NK-92 (cell line): ENCODE results near the gene LCA5.
"Not testable (repeated sequence)": the region's sequence is repeated elsewhere in the genome, so short reads cannot be mapped to it uniquely, and the experiment has no call there.

Experiments used
- DNase-seq: peaks from one replicate; lab custom pipeline; 2025; ENCODE audit not compliant: unreplicated experiment; lab: John Stamatoyannopoulos, UW

The LCA5 gene

DNA sequence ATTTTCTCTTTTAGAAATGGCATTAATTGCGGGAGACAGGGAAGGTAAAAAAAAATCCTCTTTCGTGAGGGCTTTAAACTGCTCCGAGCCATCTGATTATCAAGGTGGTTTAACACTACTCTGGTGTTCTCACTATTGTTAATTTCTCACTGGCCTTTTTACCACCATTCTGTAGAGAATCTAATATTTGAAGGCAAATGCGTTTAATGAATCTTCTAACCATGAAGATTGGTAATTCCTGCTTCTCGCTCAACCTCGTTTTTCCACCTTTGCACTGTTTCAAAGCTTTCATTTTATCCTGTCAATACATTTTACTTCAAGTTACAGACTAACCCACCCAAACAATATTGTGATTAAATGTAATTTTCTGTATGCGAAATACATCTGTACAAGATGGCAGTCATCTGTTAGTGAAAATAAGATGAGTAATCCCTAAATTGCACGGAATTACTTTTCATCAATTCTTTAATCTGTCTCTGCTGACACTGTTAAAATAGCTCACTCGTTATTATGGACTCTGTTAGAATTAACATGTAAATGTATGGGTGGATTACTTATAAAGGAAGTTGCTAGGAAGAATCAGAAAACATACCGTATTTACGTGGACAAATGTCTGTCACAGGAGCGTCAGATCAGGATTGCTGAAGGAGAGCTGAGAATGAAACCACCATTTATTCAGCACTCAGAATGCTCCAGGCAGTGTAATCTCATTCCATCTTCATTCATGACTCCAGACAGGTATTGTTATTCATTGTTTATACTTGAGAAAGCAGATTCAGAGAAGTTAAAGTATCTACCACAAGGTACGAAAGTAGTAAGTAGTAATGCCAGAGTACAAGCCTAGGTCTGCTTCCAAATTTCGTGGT, 1.1 kb upstream of the LCA5 start:
- no peak for DNase-seq

DNA sequence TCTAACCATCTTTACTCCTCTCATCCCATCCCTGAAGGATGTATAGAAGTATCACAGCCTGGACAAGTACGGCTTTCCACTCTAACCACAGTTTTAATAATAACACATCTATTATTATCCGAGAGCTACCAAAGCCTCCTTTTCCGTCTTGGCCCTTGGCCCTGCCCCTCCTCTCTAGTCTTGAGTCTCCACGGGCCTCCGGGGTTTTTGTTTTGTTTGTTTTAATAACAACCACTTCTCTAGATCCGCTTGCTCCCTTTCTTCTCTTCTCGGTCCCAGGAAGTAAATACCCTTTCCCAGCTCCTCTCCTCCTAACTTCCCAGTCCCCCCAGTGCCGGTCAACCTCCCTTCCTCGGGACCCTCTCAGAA, 661 bp downstream of the LCA5 start:
- no peak for DNase-seq

- DNase-seq: not testable (repeated sequence)
Observed at GRCh38 chr6:79529567-79529966, 7.7 kb downstream of the LCA5 start.

DNA sequence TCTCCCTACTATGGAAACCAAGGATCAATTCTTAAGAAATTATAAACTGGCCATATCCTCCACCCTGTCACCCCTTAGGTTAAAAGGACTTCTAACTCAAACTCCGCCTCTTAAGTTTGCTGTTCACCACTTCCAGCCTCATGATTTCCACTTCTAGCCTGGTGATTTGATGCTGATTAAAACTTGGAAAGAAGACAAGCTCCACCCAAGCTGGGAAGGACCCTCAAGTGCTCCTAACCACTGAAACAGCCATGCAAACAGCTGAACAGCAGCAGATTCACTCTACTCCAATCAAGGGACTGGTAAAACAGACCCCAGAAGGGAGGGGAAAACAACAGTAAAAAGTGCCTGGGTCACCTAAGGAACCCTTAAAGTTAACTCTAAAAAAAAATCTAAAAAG, 10.3 kb downstream of the LCA5 start:
- DNase-seq: no peak

- DNase-seq: no peak
Observed at GRCh38 chr6:79525272-79526100, 11.7 kb downstream of the LCA5 start.

GRCh38 chr6:79524065-79524464, 13.2 kb downstream of the LCA5 start:
- no peak for DNase-seq

DNA sequence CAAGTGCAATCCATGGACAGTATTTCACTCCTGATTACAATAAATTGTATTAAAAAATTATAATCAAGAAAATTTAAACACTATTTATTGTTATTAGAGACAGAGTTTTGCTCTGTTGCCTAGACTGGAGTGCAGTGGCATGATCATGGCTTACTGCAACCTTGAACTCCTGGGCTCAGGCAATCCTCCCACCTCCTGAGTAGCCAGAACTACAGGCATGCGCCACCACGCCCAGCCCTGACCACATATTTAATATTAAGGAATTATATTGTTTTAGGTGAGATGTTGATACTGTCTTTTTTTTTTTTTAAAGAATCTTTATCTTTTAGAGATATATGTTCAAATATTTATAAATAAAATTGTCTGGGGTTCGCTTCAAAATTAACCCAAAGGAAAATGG, 14.6 kb downstream of the LCA5 start:
- no peak for DNase-seq

DNA sequence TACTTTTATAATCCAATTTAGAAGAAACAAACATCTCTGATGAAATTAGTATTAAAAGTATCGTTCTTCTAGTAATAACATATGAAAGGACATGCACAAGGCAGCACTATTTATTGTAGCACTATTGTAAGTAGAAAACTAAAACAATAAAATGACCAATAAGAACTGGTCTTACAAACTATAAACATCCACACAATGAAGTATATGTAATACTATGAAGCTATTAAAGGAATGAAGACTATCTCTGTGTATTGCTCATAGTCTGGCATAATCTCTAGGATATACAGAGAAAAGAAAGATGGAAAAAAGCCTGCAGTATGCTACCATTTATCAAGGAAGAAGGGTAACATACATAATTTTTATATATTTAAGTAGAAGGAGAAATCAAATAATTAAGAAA, 16.7 kb downstream of the LCA5 start:
- DNase-seq: no peak

DNA sequence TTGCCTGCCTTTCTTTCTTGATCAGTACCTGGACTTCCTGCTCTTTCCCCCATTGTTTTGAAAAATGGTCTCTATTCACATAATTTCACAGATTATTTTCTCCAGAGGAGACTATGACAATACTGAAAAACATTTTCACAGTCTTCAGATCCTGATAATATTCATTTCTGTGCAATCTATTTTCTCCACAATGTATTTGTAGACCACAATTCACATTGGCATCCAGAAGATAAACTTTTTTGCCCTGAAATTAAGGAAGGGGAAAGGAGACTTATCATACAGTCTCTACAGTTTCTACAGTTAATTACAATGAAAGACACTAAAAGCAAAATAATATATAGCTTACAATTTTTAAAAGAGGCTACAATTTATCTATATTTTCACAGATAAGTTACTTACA, 18.4 kb downstream of the LCA5 start:
- DNase-seq: no peak

- DNase-seq: no peak
Observed at GRCh38 chr6:79515436-79515835, 21.8 kb downstream of the LCA5 start.

- DNase-seq: no peak
Observed at GRCh38 chr6:79513111-79513510, 24.1 kb downstream of the LCA5 start.

- no peak for DNase-seq
Observed at GRCh38 chr6:79512014-79512413, 25.2 kb downstream of the LCA5 start.

GRCh38 chr6:79510707-79511106, 26.5 kb downstream of the LCA5 start:
- no peak for DNase-seq

GRCh38 chr6:79506251-79506650, 31.0 kb downstream of the LCA5 start:
- DNase-seq: no peak

GRCh38 chr6:79504372-79504771, 32.9 kb downstream of the LCA5 start:
- no peak for DNase-seq

DNA sequence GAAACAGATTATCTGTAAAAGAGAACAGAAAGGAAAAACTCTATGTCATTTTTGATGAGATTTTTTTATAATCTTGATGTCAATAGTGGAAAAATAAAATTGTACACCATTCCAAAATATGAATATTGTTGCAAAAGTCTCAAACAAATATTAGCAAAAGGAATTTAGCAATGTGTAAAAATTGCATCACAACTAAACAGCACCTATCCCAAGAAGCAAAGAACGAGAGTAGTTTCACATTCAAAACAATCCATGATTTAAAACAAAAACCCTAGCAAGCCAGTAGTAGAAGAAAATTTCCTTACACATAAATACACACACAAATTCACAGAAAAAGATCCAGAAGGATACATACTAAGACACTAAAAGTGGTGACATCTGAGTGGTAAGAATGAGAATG, 38.4 kb downstream of the LCA5 start:
- no peak for DNase-seq

GRCh38 chr6:79495246-79495645, 42.0 kb downstream of the LCA5 start:
- no peak for DNase-seq

GRCh38 chr6:79494841-79495240, 42.4 kb downstream of the LCA5 start:
- DNase-seq: no peak

DNA sequence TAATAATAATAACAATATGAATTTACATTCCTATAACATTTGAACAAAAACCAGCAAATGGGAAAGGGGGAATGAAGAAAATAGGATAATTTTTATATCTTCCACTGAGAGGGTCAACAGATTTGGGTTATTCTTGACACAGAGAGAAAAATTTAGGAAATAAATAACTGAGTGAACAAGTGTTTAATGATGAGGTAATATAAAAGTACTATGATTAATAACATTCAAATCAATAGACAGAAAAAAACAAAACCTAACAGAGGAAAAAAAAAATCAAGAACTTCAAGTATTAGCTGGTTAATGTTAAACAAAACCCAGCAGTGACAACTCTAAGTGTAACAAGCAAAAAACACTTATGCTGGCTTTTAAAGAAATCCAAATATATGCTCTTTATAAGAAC, 66.5 kb downstream of the LCA5 start:
- DNase-seq: no peak

DNA sequence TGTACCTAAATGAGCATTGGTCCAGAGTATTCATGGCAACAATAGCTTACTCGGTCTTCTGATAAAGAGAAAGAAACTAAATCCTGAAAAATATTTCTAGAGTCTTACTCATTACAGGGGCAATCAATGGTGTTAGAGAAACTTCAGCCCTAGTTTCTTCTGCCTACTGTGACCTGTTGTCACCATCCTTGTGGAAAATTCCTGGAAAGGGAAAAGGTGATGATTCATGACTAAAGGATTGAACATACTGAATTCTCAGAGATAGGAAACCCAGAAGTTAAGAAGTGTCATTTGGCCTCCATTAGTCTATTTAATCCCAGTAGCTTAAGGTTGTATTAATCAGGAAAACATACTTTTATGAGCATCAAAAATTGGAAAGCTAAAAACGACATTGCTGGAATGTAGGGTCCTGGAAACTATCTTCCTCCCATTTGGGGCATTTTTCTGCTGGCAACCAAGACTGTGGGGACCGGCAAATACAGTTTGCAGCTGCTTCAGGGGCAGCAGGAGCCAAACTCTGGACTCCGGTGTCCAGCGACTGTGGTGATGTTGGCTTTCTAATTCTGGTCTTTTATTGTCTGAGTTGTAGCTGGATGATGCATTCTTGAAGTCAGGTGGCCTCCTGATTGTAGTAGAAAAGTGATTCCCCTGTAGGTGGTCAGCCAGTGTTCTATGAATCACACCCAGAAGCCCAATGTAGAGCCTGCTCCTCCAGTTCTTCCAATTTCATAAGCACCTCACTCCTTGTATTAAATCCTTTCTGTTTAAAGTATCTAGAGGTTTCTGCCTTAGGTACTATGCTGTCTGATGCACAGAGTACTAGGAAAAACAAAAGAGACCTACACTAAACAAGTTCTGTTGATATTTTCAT, 67.6 kb downstream of the LCA5 start:
- no peak for DNase-seq

GRCh38 chr6:79468587-79468986, 68.6 kb downstream of the LCA5 start:
- DNase-seq: no peak
